Endothelial cell of umbilical vein (primary cell): ENCODE results near the gene CEP295NL.

Experiments used
- CTCF ChIP-seq, 2 donors: IDR thresholded peaks; 1 replicate in 1 of 2; 2 replicates in 1 of 2; pipeline ENCODE4 v1.5.1; 2011; ENCODE audit warnings: low read length in 2 of 2, mild to moderate bottlenecking in 2 of 2, moderate library complexity in 2 of 2, control low read depth in 1 of 2, inconsistent platforms in 1 of 2, low read depth in 1 of 2; ENCODE audit not compliant: insufficient read depth in 1 of 2; ENCODE audit errors: extremely low read depth in 1 of 2
- EZH2 ChIP-seq: IDR thresholded peaks from 2 replicates; pipeline ENCODE4 v1.6.1; 2012; ENCODE audit warnings: borderline replicate concordance, low read depth, mild to moderate bottlenecking, moderate library complexity, low read length, inconsistent platforms; ENCODE audit not compliant: severe bottlenecking
- MYC ChIP-seq: IDR thresholded peaks from one replicate; pipeline ENCODE4 v1.6.1; 2011; ENCODE audit warnings: mild to moderate bottlenecking, low read depth, low read length
- POLR2AphosphoS5 ChIP-seq: IDR thresholded peaks from 2 replicates; pipeline ENCODE4 v1.6.1; 2012; ENCODE audit warnings: low read depth, mild to moderate bottlenecking, control low read depth, low read length, moderate library complexity; ENCODE audit not compliant: insufficient read depth

DNA sequence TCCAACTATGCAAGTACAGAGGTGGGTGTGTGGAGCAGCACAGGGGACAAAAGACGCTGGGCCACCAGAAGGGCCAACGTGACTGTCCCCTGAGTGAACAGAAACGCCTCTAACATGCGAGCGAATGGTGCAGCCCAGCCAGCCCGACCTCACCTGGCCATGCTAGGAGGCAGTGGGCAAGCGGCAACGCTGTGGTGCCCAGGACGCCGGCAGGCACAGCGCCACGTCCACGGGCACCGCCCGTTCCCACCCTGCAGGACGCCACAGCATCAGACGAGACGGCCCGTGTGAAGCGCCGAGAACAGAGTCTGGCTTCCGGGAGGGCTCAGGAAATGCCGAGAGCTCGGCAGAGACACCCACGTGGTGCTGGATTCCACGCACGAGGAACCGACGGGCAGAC lies 2.2 kb downstream of the CEP295NL start:
- TF ChIP-seq CTCF (IDR thresholded peaks at IDR 0.05; ENCODE audit: extremely low read depth in 1 of 2, insufficient read depth in 1 of 2, low read depth in 1 of 2, low read length in 2 of 2) (no peak), POLR2AphosphoS5 (no peak), MYC (no peak), EZH2 (no peak)
